ENCODE measurements around the gene AZIN2.

- TF ChIP-seq, protein P1, sequence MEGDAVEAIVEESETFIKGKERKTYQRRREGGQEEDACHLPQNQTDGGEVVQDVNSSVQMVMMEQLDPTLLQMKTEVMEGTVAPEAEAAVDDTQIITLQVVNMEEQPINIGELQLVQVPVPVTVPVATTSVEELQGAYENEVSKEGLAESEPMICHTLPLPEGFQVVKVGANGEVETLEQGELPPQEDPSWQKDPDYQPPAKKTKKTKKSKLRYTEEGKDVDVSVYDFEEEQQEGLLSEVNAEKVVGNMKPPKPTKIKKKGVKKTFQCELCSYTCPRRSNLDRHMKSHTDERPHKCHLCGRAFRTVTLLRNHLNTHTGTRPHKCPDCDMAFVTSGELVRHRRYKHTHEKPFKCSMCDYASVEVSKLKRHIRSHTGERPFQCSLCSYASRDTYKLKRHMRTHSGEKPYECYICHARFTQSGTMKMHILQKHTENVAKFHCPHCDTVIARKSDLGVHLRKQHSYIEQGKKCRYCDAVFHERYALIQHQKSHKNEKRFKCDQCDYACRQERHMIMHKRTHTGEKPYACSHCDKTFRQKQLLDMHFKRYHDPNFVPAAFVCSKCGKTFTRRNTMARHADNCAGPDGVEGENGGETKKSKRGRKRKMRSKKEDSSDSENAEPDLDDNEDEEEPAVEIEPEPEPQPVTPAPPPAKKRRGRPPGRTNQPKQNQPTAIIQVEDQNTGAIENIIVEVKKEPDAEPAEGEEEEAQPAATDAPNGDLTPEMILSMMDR (conservative IDR thresholded peaks at IDR 0.05; ENCODE audit: low read length), result no peak
- TF ChIP-seq EZH2phosphoT487 (IDR thresholded peaks at IDR 0.05; ENCODE audit: borderline replicate concordance, low read depth, low read length), result no peak
These were observed 39.7 kb downstream of the AZIN2 start for GRCh38 chr1:33120436-33121231.
